DOHH2 (cell line): ENCODE measurements around the gene LYPD5.

Experiments used
- CTCF ChIP-seq: fragments of 200-600 bp; sonication (generic); IDR thresholded peaks from one replicate; pipeline ENCODE4 v1.5.1; 2014; ENCODE audit warnings: antibody characterized with exemption, mild to moderate bottlenecking, low read depth, low read length; ENCODE audit not compliant: poor library complexity, severe bottlenecking
- EZH2phosphoT487 ChIP-seq: fragments of 200-600 bp; sonication (generic); IDR thresholded peaks from 2 replicates; pipeline ENCODE4 v1.6.1; 2017; ENCODE audit warnings: borderline replicate concordance, mild to moderate bottlenecking, antibody characterized with exemption, low read length, moderate library complexity, mixed read lengths

GRCh38 chr19:43752287-43752875 lies 49.9 kb downstream of the LYPD5 start:
- TF ChIP-seq EZH2phosphoT487 (no peak), CTCF (no peak)
